ENCODE data around the gene ACTN1.

DNA sequence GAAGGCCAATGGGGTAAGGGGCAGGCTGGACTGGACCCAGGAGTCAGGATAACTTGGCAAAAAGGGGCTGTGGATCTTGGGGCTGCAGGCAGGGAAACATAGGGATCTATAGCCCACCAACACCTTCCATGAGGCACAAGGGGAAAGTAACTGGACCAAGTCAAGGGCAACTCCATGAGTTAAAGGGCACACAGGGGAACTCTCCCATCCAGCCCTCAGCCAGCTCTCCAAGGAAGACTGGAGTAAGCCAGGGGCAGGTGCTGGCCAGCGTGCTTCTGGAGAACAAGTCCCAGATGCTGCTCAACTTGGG lies 154.9 kb downstream of the ACTN1 start:
- TF ChIP-seq CTCF (IDR thresholded peaks at IDR 0.05) (no peak), POLR2A (IDR thresholded peaks at IDR 0.05) (no peak)
